HG02885 (cell line): ENCODE results near the gene CAPZB.
A peak's percentile ranks its signal among the peaks of the same experiment; 100 is the strongest.
"Not testable (repeated sequence)": the region's sequence is repeated elsewhere in the genome, so short reads cannot be mapped to it uniquely, and the experiment has no call there.

ENCODE experiments used
- ATAC-seq: cut with Tn5 transposase; IDR thresholded peaks from one replicate; pipeline ENCODE4 v1.9.1; 2021; ENCODE audit warnings: mild to moderate bottlenecking; ENCODE audit not compliant: unreplicated experiment, poor library complexity

CAPZB gene

DNA sequence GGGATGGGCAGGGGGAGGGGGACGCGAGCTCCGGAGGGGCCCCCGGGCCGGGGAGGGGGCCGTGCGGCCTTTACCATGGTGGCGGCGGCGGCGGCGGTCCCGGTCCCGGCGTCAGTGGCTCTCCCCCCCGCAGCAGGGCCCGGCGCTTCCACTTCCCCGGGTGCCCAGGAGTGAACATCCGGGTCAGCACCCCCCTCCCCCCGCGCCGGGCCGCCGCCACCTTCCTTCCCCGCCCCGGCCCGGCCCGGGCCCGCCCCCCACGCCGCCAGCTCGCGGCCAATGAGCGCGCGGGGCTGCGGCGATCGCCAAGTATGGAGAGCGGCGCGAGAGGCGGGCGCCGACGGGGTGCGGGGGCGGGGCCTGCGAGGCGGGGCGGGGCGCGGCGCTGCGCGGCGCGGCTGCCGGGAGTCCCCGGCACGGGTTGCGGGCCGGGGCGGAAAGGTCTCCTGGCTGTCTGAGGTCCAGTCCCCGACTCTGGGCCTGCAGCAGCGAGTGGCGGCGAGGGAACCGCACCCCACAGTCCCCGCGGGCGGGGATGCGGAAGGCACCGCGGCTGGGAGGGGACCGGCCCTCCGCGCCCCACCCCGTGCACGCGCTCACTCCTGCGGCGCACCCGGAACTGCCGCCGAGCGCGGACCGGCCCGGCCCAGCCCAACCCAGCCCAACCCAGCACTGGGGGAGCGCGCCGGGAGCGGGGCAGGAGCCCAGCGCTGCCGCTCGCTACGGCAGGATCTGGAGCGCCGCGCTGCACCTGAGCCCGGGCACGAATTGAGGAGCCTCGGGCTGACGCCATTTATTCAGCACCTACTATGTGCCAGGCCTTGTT lies at the start of gene CAPZB:
Gene CAPZB, minus strand, starts transcription at position 178 of the 826 bp plus-strand sequence. Its CDS starts 101 bp downstream, at position 77.
- ATAC-seq: peak; percentile 83

DNA sequence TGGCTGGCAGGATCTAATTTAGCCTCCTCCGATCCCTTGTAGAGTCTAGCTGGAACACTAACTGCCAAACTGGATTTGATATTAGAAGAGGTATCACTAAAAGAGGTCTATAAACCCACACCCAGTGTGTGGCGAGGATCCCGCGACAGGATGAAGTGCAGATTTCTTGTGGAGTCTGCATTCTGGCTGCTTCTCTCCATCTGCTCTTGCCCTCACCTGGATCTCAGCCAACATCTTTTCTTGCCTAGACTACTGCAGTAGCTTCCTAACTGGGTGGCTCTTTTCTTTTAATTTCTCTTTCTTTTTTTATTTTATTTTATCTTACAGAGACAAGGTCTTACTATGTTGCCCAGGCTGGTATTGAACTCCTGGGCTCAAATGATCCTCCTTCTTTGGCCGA lies 48.9 kb upstream of the CAPZB start:
- ATAC-seq: no peak

DNA sequence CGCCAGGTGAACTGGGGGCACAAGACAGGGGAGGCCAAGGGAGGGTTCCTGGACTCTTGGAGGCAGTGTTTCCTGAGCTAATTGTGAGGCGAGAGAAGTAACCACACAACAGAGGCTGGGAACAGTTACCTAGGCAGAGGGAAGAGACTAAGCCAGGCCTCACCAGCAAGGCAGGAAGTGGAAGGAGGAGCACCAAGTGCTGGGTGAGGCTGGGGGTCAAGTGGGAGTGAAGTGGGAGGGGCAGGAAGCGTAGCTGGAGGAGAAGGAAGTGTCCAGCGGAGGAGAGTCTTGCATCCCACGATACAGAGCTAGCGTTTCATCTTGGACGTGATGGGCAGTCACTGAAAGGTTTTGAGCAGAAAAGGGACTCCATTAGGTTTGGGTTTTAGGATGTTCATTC lies 48.3 kb upstream of the CAPZB start:
- ATAC-seq: no peak

DNA sequence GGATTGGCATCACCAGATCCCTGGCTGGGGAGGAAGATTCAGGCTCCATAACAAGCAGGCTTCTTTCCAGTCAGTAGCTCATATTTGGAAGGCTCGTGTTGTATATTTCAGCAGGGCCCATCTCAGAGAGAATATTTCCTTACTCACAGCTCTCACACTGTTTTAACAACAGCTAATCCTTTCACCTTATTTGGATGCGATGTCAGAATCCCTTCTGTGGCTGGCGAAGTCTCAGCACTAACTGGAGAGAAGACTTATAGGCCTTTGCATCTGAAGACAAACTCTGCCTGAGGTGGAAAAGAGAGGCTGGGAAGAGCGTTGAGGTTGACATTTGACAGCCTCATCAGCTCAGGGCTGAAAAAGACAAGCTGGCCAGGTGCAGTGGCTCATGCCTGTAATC lies 47.2 kb upstream of the CAPZB start:
- ATAC-seq: no peak

DNA sequence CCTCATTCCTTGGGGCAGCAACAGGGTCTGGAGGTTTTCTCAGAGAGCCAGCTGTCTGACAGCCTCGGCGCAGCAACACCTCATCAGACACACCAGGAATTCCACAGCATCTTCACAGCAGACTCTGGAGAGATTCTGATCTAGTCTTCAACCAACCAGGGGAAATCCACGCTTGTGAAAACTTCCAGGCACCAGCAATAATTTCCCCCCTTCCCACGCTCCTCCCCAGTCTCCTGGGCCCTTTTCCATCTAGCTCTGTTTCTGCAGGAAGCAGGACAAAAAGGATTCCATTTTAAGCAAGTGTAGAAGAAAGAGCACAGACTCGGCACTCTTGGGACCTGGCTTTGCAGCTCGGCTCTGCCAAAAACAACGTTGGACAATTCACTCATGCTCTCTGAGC lies 44.3 kb upstream of the CAPZB start:
- ATAC-seq: no peak

DNA sequence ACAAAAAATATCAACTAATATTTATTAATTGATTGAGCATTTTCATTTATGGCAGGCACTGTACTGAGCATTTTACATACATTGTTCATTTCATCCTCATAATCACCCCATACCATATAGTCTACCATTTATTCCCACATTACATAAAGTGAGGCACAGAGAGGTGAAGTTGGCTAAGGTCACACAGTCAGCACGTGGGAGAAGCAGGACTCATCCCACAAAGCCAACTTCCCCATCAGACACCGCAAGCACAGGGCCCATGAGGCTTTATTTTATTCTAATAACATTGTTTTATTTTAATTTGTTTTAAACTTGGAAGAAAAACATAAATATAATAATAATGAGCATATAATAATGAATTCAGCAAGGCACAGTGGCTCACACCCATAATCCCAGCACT lies 43.1 kb upstream of the CAPZB start:
- no peak for ATAC-seq

DNA sequence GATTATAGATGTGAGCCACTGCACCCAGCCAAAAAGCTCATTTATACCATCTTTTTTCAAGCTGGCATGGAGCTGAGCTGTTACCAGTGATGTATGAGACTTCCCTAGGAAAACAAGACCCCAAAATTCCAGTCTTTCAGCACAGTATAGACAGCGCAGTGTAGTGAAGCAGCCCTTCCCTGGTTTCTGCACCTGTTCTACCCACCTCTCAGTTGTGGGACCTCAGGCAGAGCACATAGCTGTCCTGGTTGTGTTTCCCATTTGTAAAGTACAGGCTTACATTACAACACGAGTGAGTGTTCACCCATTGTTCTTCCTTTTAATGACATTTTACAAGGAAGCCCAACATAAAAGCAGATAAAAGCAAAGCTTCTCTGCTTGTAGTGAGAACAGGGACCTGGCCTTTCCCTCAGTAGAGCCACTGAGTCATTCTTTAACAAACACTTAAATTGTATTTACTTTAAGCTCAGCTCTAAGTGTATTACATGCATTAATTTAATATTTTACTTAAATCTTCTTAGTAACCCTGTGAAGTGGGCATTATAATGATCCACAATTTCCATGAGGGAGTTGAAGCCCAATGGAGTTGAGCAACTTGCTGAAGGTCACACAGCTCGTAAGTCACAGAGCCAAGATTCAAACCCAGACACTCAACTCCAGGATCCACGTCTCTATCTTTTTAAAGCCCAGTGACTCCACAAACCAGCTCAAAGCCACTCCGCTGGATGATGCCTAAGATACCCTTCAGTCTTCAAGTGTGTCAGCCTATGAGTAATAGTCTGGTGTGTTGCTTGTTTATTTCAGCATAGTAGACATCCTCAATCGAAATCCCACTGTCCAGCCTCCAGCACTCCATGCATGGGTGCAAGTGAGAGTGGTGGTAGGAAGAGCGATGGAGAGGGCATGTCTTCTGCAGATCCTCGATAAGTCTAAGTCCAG lies 40.5 kb upstream of the CAPZB start:
- no peak for ATAC-seq

DNA sequence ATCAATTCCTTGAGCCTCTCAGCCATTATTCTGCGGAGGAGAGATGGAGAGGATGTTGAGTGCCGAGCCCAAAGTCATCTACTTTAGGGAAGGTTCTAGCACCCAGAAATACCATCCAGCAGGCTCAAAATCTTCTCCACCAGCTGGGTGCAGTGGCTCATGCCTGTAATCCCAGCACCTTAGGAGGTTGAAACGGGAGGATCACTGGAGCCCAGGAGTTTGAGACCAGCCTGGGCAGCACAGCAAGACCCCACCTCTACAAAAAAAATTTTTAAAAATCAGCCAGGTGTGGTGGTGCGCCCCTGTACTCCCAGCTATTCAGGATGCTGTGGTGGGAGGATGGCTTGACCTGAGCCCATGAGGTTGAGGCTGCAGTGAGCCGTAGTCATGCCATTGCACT lies 39.5 kb upstream of the CAPZB start:
- no peak for ATAC-seq

DNA sequence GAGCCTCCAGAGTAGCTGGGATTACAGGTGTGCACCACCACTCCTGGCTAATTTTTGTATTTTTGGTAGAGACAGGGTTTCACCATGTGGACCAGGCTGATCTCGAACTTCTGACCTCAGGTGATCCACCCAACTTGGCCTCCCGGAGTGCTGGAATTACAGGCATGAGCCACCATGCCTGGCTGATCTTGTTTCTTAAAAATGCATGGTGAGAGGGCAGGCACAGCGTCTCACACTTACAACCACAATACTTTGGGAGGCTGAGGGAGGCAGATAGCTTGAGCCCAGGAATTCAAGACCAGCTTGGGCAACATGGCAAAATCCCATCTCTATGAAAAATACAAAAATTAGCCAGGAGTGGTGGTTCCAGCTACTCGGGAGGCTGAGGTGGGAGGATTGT lies 37.2 kb upstream of the CAPZB start:
- not testable (repeated sequence) for ATAC-seq

DNA sequence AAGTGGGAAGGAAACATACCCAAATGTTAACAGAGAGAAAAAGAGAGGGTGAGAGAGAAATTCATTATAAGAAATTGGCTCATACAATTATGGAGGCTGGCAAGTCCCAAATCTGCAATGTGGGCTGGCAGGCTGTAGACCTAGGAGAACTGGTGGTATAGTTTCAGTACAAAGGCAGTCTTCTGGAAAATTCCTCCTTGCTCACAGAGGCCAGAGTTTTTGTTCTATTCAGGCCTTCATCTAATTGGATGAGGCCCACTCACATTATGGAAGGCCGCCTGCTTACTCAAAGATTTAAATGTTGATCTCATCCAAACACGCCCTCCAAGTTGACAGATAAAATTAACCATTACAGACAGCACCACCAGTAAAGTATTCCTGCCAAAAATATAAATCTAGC lies 36.1 kb upstream of the CAPZB start:
- ATAC-seq: no peak

DNA sequence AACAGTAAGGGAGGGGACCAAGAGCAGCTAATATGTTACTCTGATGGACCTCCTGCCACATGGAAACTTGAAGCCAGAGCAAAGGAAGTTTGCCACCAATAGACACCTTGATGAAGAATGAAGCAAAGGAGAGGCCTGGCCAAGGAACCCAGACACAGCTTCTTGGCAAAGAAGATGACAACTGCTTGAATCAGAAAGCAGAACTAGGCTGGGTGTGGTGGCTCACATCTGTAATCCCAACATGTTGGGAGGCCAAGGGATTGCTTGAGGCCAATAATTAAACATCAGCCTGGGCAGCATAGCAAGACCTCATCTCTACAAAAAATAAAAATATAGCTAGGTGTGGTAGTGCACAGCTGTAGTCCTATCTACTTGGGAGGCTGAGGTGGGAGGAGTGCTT lies 31.7 kb upstream of the CAPZB start:
- no peak for ATAC-seq

DNA sequence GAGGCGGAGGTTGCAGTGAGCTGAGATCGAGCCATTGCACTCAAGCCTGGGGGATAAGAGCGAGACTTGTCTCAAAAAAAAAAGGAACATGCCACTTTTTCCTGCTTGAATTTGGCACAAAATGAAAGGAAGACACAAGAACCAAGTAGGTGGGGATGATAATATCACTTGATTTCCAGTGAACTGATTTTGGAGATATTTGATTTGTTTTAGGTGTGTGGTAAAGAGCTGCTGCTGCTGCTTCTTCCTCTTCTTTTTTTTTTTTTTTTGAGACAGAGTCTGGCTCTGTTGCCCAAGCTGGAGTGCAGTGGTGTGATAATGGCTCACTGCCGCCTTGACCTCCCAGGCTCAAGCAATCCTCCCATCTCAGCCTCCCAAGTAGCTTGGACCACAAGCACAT lies 29.9 kb upstream of the CAPZB start:
- ATAC-seq: no peak

DNA sequence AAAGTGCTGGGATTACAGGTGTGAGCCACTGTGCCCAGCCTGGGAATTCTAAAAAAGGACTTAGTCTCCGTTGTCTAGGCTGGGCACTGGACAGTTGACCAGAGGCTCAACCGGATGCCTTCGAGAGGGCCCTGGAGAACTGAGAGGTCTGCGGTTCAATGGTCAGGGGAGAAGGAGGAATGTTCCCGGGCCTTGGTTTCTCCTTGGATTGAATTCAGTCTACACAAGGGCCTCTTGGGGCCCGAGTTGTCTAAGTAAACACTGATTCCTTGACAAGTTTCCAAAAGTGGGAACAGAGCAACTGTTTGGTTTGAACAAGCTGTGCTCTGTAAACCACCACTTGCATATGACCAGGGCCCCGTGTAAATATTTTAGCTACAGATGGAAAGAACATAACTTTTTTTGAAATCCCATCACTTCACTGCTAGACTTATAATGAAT lies 29.1 kb upstream of the CAPZB start:
- ATAC-seq: no peak

DNA sequence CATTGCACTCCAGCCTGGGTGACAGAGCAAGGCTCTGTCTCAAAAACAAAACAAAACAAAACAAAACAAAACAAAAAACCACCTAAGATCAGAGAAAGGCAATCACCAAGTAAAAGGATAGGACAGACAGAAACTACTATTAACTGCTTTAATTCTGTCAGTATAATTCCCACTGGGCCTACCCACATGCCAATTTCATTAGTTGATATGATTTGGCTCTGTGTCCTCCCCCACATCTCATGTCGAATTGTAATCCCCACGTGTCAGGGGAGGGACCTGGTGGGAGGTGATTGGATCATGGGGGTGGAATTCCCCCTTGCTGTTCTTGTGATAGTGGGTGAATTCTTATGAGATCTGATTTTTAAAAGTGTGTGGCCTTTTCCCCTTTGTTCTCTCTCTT lies 27.2 kb upstream of the CAPZB start:
- no peak for ATAC-seq

DNA sequence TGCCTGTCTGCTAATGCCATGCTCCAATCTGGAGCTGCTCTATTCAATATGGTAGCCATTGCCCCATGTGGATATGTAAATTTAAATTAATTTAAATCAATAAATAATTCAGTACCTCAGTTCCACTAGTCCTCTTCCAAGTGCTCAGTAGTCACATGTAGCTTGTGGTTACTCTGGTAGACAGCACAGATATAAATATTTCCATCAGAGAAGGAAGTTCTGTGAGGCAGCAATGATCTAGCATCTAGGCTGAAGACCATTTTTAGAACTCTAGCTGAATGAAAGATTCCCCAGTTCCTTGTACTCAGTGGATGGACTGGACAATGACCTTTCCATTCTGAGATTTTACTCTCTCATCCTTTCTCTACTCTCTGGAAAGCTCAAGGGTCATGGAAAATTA lies 25.8 kb upstream of the CAPZB start:
- ATAC-seq: no peak

DNA sequence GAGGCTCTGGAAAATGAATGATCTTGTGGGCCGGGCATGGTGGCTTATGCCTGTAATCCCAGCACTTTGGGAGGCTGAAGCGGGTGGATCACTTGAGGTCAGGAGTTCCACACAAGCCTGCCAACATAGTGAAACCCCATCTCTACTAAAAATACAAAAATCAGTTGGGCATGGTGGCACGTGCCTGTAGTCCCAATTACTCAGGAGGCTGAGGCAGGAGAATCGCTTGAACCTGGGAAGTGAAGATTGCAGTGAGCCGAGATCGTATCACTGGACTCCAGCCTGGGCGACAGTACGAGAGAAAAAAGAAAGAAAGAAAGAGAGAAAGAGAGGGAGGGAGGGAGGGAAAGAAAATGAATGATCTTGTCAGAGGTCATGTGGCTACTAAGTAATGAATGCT lies 24.3 kb upstream of the CAPZB start:
- ATAC-seq: not testable (repeated sequence)

DNA sequence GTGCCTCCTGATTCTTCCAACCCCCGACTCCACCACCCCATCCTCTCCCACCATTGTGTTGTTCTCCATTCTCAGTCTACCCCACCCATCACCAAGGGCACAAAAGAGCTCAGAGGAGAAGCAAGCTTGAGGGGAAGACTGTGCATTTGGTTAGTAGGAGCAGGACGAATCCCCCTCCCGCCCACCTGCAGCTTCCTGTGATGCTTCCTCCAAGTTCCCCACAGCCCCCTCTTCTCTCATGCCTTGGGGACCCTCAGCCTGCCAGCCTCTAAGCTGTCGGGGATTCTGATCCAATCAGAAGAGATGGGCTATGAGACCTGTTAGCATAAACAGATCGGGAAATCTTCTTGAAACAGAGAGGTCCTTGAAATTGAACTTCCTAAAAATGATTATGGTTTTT lies 22.2 kb upstream of the CAPZB start:
- no peak for ATAC-seq

DNA sequence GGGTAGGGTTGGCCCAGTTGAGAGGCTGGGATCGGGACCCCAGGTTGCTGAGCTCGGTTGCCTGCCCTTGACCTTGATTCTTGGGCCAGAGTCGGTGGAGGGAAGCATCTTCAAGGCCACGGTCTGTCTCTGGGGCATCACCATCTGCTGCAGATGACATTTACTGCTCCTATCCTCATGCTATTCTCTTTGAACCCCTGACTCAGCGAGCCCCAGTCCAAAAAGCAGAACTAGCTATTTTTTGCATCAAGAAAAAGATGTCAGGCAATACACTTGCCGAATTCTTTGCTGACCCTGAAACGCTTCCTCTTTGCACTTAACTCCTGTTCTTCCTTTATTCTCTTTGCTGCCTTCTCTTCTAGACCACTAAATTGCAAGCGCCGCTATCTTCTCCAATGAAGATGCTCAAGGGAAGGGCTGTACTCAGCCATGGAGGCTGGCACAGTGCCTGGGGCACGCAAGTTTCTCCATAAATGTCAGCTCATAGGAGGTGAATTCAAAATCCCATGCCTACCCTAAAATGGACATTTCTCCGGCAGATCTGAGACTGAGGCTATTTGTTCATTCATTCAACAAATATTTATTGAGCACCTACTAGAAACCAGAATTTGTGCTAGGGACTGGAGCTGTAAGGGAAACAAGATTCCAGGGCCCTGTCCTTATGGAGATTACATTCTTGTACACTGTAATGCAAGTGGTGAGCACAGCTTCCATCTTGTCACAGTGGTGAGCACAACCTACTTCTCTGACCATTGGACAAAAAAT lies 20.5 kb upstream of the CAPZB start:
- no peak for ATAC-seq

DNA sequence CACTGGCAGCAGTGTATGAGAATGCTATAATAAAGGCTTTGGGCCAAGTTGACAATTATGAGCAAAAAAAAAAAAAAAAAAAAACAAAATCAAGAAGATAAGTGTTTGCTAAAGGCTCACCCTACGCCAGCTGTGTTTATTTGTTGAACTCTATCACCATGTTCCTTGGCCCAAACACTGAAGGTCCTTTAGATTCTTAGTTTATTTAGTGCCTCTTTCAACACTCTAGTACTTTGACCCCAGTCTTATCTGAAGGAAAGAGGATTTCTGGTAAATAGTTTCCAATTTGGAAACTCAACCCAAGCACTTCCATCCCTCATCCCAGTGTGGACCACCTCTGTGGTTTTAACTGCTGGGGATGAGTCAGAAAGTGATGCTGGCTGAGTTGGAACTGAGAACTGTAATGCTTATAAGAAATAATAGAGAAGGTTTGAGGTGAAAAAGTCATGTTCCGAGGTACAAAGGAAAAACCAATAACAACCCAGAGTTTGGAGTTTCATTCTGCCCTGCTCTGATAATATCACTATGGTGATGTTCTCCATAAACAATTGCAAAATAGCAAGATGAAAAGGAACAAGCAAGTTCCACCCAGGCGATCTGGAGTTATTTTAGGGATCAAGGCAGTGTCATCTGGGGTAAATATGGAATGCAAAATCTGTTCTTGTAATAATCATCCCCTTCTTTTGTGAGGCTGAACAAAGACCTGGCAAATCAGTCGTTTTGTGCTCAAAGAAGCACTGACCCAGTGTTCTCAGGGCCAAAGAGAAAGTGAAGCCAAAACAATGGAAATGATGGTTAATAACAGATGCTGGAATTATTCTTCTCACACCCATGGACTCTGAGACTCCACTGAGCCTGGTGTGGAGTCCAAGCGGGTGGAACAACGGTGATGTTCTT lies 19.7 kb upstream of the CAPZB start:
- no peak for ATAC-seq

DNA sequence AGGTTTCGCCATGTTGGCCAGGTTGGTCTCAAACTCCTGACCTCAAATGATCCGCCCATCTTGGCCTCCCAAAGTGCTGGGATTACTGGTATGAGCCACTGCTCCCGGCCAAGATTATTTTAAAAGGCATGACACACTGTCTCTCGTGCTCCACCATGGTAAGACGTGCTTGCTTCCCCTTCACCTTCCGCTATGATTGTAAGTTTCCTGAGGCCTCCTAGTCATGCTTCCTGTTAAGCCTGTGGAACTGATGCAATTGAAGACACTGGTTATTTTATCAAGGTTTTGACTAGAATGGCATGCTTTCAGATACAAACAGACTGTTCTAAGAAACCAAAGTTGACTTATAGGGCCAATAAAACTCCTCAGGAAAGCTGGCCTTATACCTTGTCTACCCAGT lies 16.9 kb upstream of the CAPZB start:
- ATAC-seq: not testable (repeated sequence)
